Neuronal stem cell (in vitro differentiated cells): ENCODE data around the gene WDHD1.

ENCODE experiments used
- DNase-seq: peaks from one replicate; pipeline ENCODE4 v3.0.0-alpha.2; 2013; ENCODE audit warnings: low spot score
- H2AFZ ChIP-seq: one replicate; pipeline ENCODE4 v1.6.1; 2013; ENCODE audit warnings: mild to moderate bottlenecking, low read length, inconsistent platforms
- H2AK5ac ChIP-seq: 2 replicates; pipeline ENCODE4 v1.6.1; 2013; ENCODE audit warnings: low read depth, mild to moderate bottlenecking, inconsistent platforms, low read length, moderate library complexity, mixed read lengths
- H2BK120ac ChIP-seq: 2 replicates; pipeline ENCODE4 v1.6.1; 2013; ENCODE audit warnings: low read depth, mild to moderate bottlenecking, inconsistent platforms, low read length, moderate library complexity, mixed read lengths
- H2BK12ac ChIP-seq: one replicate; pipeline ENCODE4 v1.6.1; 2013; ENCODE audit warnings: low read length, inconsistent platforms
- H2BK15ac ChIP-seq: 2 replicates; pipeline ENCODE4 v1.6.1; 2013; ENCODE audit warnings: mild to moderate bottlenecking, low read length, inconsistent platforms, mixed read lengths
- H2BK5ac ChIP-seq: one replicate; pipeline ENCODE4 v1.6.1; 2013; ENCODE audit warnings: inconsistent platforms, mild to moderate bottlenecking, low read length, moderate library complexity
- H3K14ac ChIP-seq: one replicate; pipeline ENCODE4 v1.6.1; 2013; ENCODE audit warnings: low read length, inconsistent platforms
- H3K18ac ChIP-seq: 2 replicates; pipeline ENCODE4 v1.6.1; 2013; ENCODE audit warnings: low read length, inconsistent platforms
- H3K23ac ChIP-seq: 2 replicates; pipeline ENCODE4 v1.6.1; 2013; ENCODE audit warnings: low read depth, mild to moderate bottlenecking, mixed read lengths, low read length, inconsistent platforms; ENCODE audit not compliant: poor library complexity
- H3K27ac ChIP-seq: replicated peaks from 3 replicates; pipeline ENCODE4 v1.5.1; 2013; ENCODE audit warnings: low read length, inconsistent platforms
- H3K27me3 ChIP-seq, 3 experiments: 2 replicates each; pipeline ENCODE4 v1.6.1; 2013; ENCODE audit warnings: low read length in 3 of 3, mild to moderate bottlenecking in 2 of 3, inconsistent platforms in 1 of 3, low read depth in 1 of 3, mixed read lengths in 1 of 3, moderate library complexity in 1 of 3; ENCODE audit not compliant: control insufficient read depth in 3 of 3, insufficient read depth in 3 of 3
- H3K36me3 ChIP-seq, 2 donors: replicated peaks in 1 of 2; 2 replicates each; pipeline ENCODE4 v1.6.1; 2013; ENCODE audit warnings: low read length in 2 of 2; ENCODE audit not compliant: control insufficient read depth in 2 of 2, insufficient read depth in 2 of 2
- H3K4ac ChIP-seq: 2 replicates; pipeline ENCODE4 v1.6.1; 2013; ENCODE audit warnings: inconsistent platforms, mild to moderate bottlenecking, low read length, moderate library complexity
- H3K4me1 ChIP-seq, 2 donors: 1 replicate in 1 of 2; 2 replicates in 1 of 2; pipeline ENCODE4 v1.6.1; 2013; ENCODE audit warnings: low read length in 2 of 2, low read depth in 1 of 2; ENCODE audit not compliant: control insufficient read depth in 2 of 2, insufficient read depth in 1 of 2
- H3K4me2 ChIP-seq: one replicate; pipeline ENCODE4 v1.6.1; 2013; ENCODE audit warnings: mild to moderate bottlenecking, low read length, inconsistent platforms; ENCODE audit not compliant: insufficient read depth, poor library complexity, severe bottlenecking
- H3K4me3 ChIP-seq, 2 donors: 2 replicates each; pipeline ENCODE4 v1.5.1; 2013; ENCODE audit warnings: low read length in 2 of 2, mild to moderate bottlenecking in 2 of 2, inconsistent platforms in 1 of 2, moderate library complexity in 1 of 2
- H3K79me1 ChIP-seq: one replicate; pipeline ENCODE4 v1.6.1; 2013; ENCODE audit warnings: low read depth, mild to moderate bottlenecking, inconsistent platforms, low read length, moderate library complexity
- H3K9ac ChIP-seq: one replicate; pipeline ENCODE4 v1.6.1; 2013; ENCODE audit warnings: mild to moderate bottlenecking, low read depth, low read length, inconsistent platforms; ENCODE audit not compliant: poor library complexity
- H3K9me3 ChIP-seq, 2 donors: replicated peaks in 1 of 2; 2 replicates each; pipeline versions ENCODE3 to v1.6.1; 2013; ENCODE audit warnings: low read length in 2 of 2, mild to moderate bottlenecking in 2 of 2, inconsistent platforms in 1 of 2, low read depth in 1 of 2, mixed read lengths in 1 of 2, moderate library complexity in 1 of 2; ENCODE audit not compliant: control insufficient read depth in 2 of 2, insufficient read depth in 1 of 2
- H4K8ac ChIP-seq: one replicate; pipeline ENCODE4 v1.6.1; 2013; ENCODE audit warnings: low read depth, mild to moderate bottlenecking, inconsistent platforms, low read length, moderate library complexity
- H4K91ac ChIP-seq: one replicate; pipeline ENCODE4 v1.6.1; 2013; ENCODE audit warnings: low read length, low read depth, mild to moderate bottlenecking, inconsistent platforms; ENCODE audit not compliant: poor library complexity
- WGBS, 2 donors: extraction: QIAGEN DNeasy Blood & Tissue Kit; methylation state at CpG; one replicate each; pipeline ENCODE4 v1.1.7; 2013; ENCODE audit warnings: missing lambda C conversion rate in 2 of 2, mixed read lengths in 1 of 2; ENCODE audit not compliant: insufficient read length in 2 of 2, insufficient replicate concordance in 1 of 2; ENCODE audit errors: extremely low coverage in 2 of 2; 5-methylcytosine and 5-hydroxymethylcytosine counted together

WDHD1 gene

GRCh38 chr14:54902521-54903420 lies 124.1 kb downstream of the WDHD1 start, which contains the start of gene GCH1:
GCH1 (minus strand) TSS chr14:54902826; CDS start chr14:54902663, 163 bp downstream.
- Histone ChIP-seq H3K18ac (peak within 1 kb of the TSS; percentile 89), H2BK120ac (no peak within 1 kb of the TSS), H3K27ac (no peak within 1 kb of the TSS), H3K4me3 (peak within 1 kb of the TSS; percentile 70 to 89), H2BK5ac (peak within 1 kb of the TSS; percentile 77), H2AK5ac (no peak within 1 kb of the TSS), H4K8ac (no peak within 1 kb of the TSS), H3K36me3 (no peaks in the 10 kb centered on the region), H4K91ac (no peak within 1 kb of the TSS), H3K14ac (no peak within 1 kb of the TSS), H3K4me1 (peaks cover 0 to 3% of the 10 kb centered on the region in 2 donors), H3K4me2 (peak within 1 kb of the TSS; percentile 100), H3K9ac (peak within 1 kb of the TSS; percentile 81), H3K79me1 (peaks cover 2% of the 10 kb centered on the region), H3K9me3 (no peaks in the 10 kb centered on the region), H2AFZ (peak within 1 kb of the TSS; percentile 99), H2BK12ac (no peak within 1 kb of the TSS), H3K27me3 (peaks cover 6 to 41% (median 20%) of the 10 kb centered on the region in 3 experiments), H3K4ac (no peak within 1 kb of the TSS), H2BK15ac (peak within 1 kb of the TSS; percentile 64), H3K23ac (peak within 1 kb of the TSS; percentile 89)
- DNase-seq, result peak; percentile 72
- no CpG with 5 or more reads among the region's 83 CpGs for WGBS, 2 donors

GRCh38 chr14:54902143-54902520 lies 124.8 kb downstream of the WDHD1 start:
- H3K9me3 ChIP-seq, result no peaks in the 10 kb centered on the region
- H3K4me2 ChIP-seq, result peak overlapping the region; percentile 100
- no peak overlapping the region for H3K27ac ChIP-seq
- peak overlapping the region; percentile 89 for H3K18ac ChIP-seq
- peak overlapping the region; percentile 64 for H2BK15ac ChIP-seq
- H2AFZ ChIP-seq, result peak overlapping the region; percentile 99
- H2BK120ac ChIP-seq, result no peak overlapping the region
- H3K14ac ChIP-seq, result no peak overlapping the region
- no peak overlapping the region for H2BK12ac ChIP-seq
- peaks cover 2% of the 10 kb centered on the region for H3K79me1 ChIP-seq
- H2BK5ac ChIP-seq, result peak overlapping the region; percentile 53
- peak overlapping the region; percentile 89 for H3K23ac ChIP-seq
- no peak overlapping the region for H4K91ac ChIP-seq
- peaks cover 0 to 3% of the 10 kb centered on the region in 2 donors for H3K4me1 ChIP-seq
- peak; percentile 56 for DNase-seq
- H3K9ac ChIP-seq, result peak overlapping the region; percentile 81
- H3K36me3 ChIP-seq, result no peaks in the 10 kb centered on the region
- H4K8ac ChIP-seq, result no peak overlapping the region
- no peak overlapping the region for H2AK5ac ChIP-seq
- H3K4me3 ChIP-seq, result peak overlapping the region; percentile 70 to 89
- H3K27me3 ChIP-seq, result peaks cover 6 to 41% (median 20%) of the 10 kb centered on the region in 3 experiments
- H3K4ac ChIP-seq, result no peak overlapping the region
- WGBS, 2 donors, result no CpG with 5 or more reads among the region's 37 CpGs

- H2BK120ac ChIP-seq, result no peak overlapping the region
- H3K27ac ChIP-seq, result no peak overlapping the region
These were observed 125.3 kb downstream of the WDHD1 start for GRCh38 chr14:54901380-54902142.

More at GRCh38 chr14:54901380-54902142, 125.3 kb downstream of the WDHD1 start:
- peak overlapping the region; percentile 53 for H2BK5ac ChIP-seq
- H3K18ac ChIP-seq, result peak overlapping the region; percentile 89
- no peak for DNase-seq
- H3K14ac ChIP-seq, result no peak overlapping the region
- WGBS, 2 donors, result no CpG with 5 or more reads among the region's 42 CpGs
- no peak overlapping the region for H3K9ac ChIP-seq
- no peak overlapping the region for H4K8ac ChIP-seq
- H3K4me3 ChIP-seq, result peak overlapping the region; percentile 70 to 89
- H2BK12ac ChIP-seq, result no peak overlapping the region
- H3K4me2 ChIP-seq, result peak overlapping the region; percentile 100
- H3K27me3 ChIP-seq, result peaks cover 6 to 41% (median 20%) of the 10 kb centered on the region in 3 experiments
- H2AK5ac ChIP-seq, result no peak overlapping the region
- H2BK15ac ChIP-seq, result peak overlapping the region; percentile 64
- no peak overlapping the region for H3K4ac ChIP-seq
- peak overlapping the region; percentile 89 for H3K23ac ChIP-seq
- no peaks in the 10 kb centered on the region for H3K36me3 ChIP-seq
- peaks cover 2% of the 10 kb centered on the region for H3K79me1 ChIP-seq
- H3K9me3 ChIP-seq, result no peaks in the 10 kb centered on the region
- peak overlapping the region; percentile 99 for H2AFZ ChIP-seq
- H4K91ac ChIP-seq, result no peak overlapping the region
- H3K4me1 ChIP-seq, result peaks cover 0 to 3% of the 10 kb centered on the region in 2 donors
